SK-N-MC (cell line): ENCODE data around the gene ZNF358.

ENCODE experiments used
- EZH2 ChIP-seq: fragments of 200-600 bp; sonication (generic); IDR thresholded peaks from one replicate; pipeline ENCODE4 v1.6.1; 2017; ENCODE audit warnings: antibody characterized with exemption
- POLR2AphosphoS5 ChIP-seq: IDR thresholded peaks from 2 replicates; pipeline ENCODE4 v1.6.1; 2012; ENCODE audit warnings: mild to moderate bottlenecking, low read depth, low read length, borderline replicate concordance

DNA sequence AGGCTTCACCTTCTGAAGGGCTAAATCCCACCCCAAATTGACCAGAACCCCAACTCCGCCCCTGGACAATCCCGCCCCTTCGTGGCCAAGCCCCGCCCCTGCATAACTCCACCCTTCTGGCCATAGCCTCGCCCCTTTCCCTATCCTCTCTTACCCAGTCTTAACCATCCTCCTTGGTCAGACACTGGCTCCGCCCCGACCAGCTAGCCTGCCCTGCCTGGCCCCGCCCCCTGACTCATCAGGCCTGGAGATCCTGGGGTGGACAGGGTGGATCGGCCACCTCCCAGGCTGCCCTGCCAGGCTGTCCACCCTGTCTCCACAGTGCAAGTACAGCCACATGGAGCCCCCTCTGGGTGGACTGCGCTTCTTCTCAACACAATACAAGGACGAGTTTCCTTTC is 8.0 kb upstream of the ZNF358 start:
- TF ChIP-seq POLR2AphosphoS5: no peak
- no peak for TF ChIP-seq EZH2
